Retinal pigment epithelial cell (primary cell): ENCODE results near the gene MYO7B.
"Not testable (repeated sequence)": the region's sequence is repeated elsewhere in the genome, so short reads cannot be mapped to it uniquely, and the experiment has no call there.

ENCODE experiments used
- DNase-seq: peaks from one replicate; pipeline ENCODE4 v3.0.0-alpha.2; 2010; ENCODE audit warnings: low read depth
- H3K4me3 ChIP-seq: 2 replicates; pipeline ENCODE4 v1.5.1; 2011; ENCODE audit warnings: mild to moderate bottlenecking, low read length, control low read depth, moderate library complexity
- TF ChIP-seq, protein P1 (sequence below): conservative IDR thresholded peaks from 2 replicates; pipeline ENCODE4 v1.5.1; 2011; ENCODE audit warnings: low read depth, low read length, control low read depth, inconsistent platforms

The MYO7B gene

DNA sequence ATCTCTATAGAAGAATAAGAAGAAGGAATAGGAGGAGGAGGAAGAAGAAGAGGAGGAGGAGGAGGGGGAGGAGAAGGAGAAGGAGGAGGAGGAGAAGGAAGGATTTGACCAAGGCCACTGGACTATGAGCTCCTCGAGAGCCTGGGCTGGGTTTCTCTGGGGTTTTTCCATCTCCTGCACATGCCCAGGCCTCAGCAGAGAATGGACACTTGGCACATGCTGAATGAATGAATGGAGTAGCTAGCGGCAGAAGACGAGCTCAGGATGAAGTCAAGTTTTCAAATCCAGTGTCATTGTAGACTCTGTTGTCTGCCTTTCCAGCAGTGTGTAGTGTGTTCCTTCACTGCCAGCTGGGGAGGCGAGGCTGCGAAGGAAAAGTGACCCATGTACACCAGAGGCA, 2.2 kb downstream of the MYO7B start:
- TF ChIP-seq, protein P1, sequence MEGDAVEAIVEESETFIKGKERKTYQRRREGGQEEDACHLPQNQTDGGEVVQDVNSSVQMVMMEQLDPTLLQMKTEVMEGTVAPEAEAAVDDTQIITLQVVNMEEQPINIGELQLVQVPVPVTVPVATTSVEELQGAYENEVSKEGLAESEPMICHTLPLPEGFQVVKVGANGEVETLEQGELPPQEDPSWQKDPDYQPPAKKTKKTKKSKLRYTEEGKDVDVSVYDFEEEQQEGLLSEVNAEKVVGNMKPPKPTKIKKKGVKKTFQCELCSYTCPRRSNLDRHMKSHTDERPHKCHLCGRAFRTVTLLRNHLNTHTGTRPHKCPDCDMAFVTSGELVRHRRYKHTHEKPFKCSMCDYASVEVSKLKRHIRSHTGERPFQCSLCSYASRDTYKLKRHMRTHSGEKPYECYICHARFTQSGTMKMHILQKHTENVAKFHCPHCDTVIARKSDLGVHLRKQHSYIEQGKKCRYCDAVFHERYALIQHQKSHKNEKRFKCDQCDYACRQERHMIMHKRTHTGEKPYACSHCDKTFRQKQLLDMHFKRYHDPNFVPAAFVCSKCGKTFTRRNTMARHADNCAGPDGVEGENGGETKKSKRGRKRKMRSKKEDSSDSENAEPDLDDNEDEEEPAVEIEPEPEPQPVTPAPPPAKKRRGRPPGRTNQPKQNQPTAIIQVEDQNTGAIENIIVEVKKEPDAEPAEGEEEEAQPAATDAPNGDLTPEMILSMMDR, result no peak
- H3K4me3 ChIP-seq, result no peak overlapping the region
- DNase-seq, result no peak

DNA sequence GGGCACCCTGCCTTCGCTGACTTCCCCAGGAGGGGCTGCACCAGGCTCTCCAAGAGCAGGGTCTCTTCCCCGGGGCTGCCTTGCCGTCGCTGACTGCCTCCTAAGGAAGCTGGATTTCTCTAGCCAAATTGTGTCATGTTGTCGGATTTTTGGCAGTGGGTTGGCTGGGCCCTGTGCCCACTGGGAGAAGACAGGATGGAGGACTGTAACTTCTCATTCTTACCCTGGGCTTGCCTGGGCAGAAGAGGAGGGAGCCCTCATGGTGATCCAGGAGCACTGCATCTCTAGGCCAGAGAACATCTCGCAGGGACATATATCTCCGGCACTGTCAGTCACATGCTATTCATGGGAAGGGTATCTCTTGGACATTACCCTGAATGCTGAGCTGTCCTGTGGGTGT, 6.3 kb downstream of the MYO7B start:
- no peak overlapping the region for H3K4me3 ChIP-seq
- TF ChIP-seq, protein P1, result no peak
- DNase-seq, result no peak

DNA sequence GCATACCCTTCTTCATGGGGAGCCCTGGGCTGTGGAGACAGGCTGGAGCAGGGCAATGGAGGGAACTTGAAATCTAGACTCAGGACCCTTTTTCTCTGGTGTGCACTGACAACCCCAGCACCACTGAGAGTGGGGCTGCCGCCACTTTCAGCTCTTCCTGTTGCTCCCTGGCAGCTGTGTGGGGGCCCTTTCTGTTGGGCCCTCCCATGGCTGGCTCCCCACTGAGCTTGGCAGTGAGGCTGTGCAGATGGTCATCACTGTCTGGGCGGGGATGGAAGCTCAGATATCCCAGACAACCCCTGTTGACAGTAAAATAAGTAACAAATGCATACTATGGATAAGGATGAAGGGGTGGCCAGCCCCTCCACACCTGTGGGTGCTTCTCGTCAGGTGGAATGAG, 6.7 kb downstream of the MYO7B start:
- no peak for DNase-seq
- TF ChIP-seq, protein P1, result no peak
- no peak overlapping the region for H3K4me3 ChIP-seq

- H3K4me3 ChIP-seq, DNase-seq: not testable (repeated sequence)
These were observed 7.6 kb downstream of the MYO7B start for GRCh38 chr2:127543013-127543501.

GRCh38 chr2:127545189-127545588, 9.7 kb downstream of the MYO7B start:
- H3K4me3 ChIP-seq, result no peak overlapping the region
- TF ChIP-seq, protein P1, result no peak
- no peak for DNase-seq

- DNase-seq, result no peak
- TF ChIP-seq, protein P1, result no peak
- H3K4me3 ChIP-seq, result no peak overlapping the region
These were observed 10.3 kb downstream of the MYO7B start for GRCh38 chr2:127545796-127546195.

- TF ChIP-seq, protein P1, result no peak
- no peak for DNase-seq
These were observed 11.3 kb downstream of the MYO7B start for GRCh38 chr2:127546797-127547196.

More at GRCh38 chr2:127546797-127547196, 11.3 kb downstream of the MYO7B start:
- H3K4me3 ChIP-seq, result no peak overlapping the region
